ENCODE results near the gene PALLD.
A peak's percentile ranks its signal among the peaks of the same experiment; 100 is the strongest.
"Not testable (repeated sequence)": the region's sequence is repeated elsewhere in the genome, so short reads cannot be mapped to it uniquely, and the experiment has no call there.

Gene PALLD

GRCh38 chr4:168496834-168497233 is at the start of gene PALLD:
PALLD (plus strand) TSS chr4:168497052.
- no peak within 1 kb of the TSS for H3K4me3 ChIP-seq (ENCODE audit: low read length)
- peak; percentile 56 for DNase-seq (ENCODE audit: low read depth)
- no peak for TF ChIP-seq CTCF (conservative IDR thresholded peaks at IDR 0.05; ENCODE audit: low read length)

- not testable (repeated sequence) for H3K4me3 ChIP-seq (ENCODE audit: low read length); DNase-seq (ENCODE audit: low read depth)
Observed at GRCh38 chr4:168449063-168449462, 47.8 kb upstream of the PALLD start.

DNA sequence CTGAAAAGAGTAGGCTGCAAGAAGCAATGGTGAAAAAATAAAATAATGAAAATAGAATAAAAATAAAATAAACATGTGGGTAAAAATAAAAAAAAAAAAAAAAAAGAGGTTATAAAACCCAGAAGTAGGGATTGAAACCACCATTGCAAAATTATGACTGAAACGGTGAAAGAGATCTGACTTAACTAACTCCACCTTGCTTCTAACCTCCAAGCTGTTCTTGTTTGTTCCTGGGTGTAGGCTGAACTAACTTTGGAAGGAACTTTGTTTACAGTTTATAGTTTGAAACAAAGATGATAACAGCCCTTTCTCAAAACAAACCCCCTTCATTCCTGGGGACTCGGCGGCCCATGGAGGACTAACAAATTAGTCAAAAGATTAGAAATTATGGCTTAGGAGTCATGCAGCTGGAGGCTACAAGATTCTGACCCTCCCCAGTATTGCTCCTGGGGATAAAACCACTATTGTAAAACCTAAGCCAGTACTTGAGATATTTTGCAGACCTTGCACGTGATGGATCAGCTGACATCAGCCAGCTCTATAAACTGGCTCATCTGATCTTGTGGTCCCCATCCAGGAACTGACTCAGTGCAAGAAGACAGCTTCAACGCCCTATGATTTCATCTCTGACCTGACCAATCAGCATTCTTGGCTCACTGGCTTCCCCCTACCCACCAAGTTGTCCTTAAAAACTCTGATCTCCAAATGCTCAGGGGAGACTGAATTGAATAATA is 47.0 kb upstream of the PALLD start:
- peak; percentile 39 for DNase-seq (ENCODE audit: low read depth)
- no peak overlapping the region for H3K4me3 ChIP-seq (ENCODE audit: low read length)
- TF ChIP-seq CTCF (conservative IDR thresholded peaks at IDR 0.05; ENCODE audit: low read length): no peak

- DNase-seq (ENCODE audit: low read depth): no peak
- no peak overlapping the region for H3K4me3 ChIP-seq (ENCODE audit: low read length)
- TF ChIP-seq CTCF (conservative IDR thresholded peaks at IDR 0.05; ENCODE audit: low read length): no peak
Observed at GRCh38 chr4:168451331-168451730, 45.5 kb upstream of the PALLD start.

- DNase-seq (ENCODE audit: low read depth): peak; percentile 43
- no peak overlapping the region for H3K4me3 ChIP-seq (ENCODE audit: low read length)
Observed at GRCh38 chr4:168451744-168452390, 45.0 kb upstream of the PALLD start.

DNA sequence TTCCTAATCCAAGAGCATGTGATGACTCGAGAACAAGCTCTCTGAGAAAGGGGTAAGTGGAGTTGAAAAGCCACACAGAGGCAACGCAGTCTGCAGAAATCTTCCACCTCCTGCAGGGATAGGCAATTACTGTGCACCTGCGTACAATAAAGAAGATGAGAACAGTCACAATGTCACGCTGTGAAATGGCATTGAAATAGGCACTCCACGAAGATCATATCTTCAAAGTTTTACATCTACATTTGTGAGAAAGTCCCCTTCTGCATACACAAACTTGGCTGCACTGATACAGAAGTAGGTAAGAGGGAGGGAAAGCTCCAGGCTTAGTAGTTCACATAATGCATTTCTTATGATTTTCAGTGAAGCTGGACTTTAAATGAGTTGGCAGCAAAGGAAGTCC is 43.7 kb upstream of the PALLD start:
- no peak overlapping the region for H3K4me3 ChIP-seq (ENCODE audit: low read length)
- TF ChIP-seq CTCF (conservative IDR thresholded peaks at IDR 0.05; ENCODE audit: low read length): no peak
- DNase-seq (ENCODE audit: low read depth): no peak

More at GRCh38 chr4:168451744-168452390, 45.0 kb upstream of the PALLD start:
- no peak for TF ChIP-seq CTCF (conservative IDR thresholded peaks at IDR 0.05; ENCODE audit: low read length)

GRCh38 chr4:168458256-168458655 is 38.6 kb upstream of the PALLD start:
- not testable (repeated sequence) for H3K4me3 ChIP-seq (ENCODE audit: low read length); DNase-seq (ENCODE audit: low read depth)

- no peak for TF ChIP-seq CTCF (conservative IDR thresholded peaks at IDR 0.05; ENCODE audit: low read length)
- no peak for DNase-seq (ENCODE audit: low read depth)
- H3K4me3 ChIP-seq (ENCODE audit: low read length): no peak overlapping the region
Observed at GRCh38 chr4:168461821-168462220, 35.0 kb upstream of the PALLD start.

Measured in AG10803 (cell line).